Measurements from ENCODE around the gene PANX3.

DNA sequence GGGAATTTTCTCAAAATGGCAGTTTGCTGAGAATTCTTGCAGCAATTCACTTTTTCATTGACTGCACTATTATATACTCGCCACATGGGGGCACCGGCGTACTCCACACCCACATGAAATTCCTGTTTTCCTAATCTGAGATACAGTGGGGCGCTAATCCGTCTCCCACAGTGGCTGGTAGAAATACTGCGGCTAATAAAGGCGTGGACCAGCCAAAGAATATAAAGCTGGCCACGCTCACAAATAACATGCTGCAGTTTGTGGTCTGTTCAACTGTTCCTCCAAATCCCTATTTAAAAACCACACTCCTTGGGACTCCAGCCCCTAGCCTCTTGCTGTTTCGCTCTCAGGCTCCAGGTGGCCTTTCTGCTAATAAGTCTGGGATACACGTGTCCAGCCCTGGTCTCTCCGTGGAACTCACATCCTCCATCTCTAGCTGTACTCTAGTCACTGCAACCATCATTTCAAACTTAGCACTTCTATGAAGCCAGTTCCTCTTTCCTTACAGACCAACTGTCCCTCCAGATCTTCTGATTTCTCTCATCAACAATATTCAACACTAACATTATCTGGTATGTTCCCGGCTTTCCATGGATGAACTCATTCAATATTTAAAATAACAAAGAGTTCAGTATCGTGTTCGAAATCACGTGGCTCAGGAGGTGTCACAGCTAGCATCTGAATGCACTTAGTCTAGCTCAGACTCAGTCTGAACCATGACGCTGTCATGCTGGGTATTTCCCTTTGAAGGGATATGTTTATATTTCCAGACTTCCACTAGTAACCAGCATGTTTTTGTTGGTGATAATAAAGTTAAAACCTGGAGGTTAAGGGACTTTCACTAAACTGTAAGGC is 33.4 kb downstream of the PANX3 start:
- TF ChIP-seq EZH2 (IDR thresholded peaks at IDR 0.05; ENCODE audit: borderline replicate concordance, insufficient read depth, low read length, poor library complexity, severe bottlenecking) (no peak), SMC3 (conservative IDR thresholded peaks at IDR 0.05; ENCODE audit: poor library complexity) (peak; percentile 97), RAD21 (conservative IDR thresholded peaks at IDR 0.05) (peak; percentile 95), REST (IDR thresholded peaks at IDR 0.05; ENCODE audit: borderline replicate concordance) (peak; percentile 63), TAF1 (IDR thresholded peaks at IDR 0.05; ENCODE audit: low read depth) (no peak), EP300 (conservative IDR thresholded peaks at IDR 0.05; ENCODE audit: poor library complexity, severe bottlenecking) (no peak), POLR2AphosphoS5 (IDR thresholded peaks at IDR 0.05) (no peak)
- TF ChIP-seq, protein P1, sequence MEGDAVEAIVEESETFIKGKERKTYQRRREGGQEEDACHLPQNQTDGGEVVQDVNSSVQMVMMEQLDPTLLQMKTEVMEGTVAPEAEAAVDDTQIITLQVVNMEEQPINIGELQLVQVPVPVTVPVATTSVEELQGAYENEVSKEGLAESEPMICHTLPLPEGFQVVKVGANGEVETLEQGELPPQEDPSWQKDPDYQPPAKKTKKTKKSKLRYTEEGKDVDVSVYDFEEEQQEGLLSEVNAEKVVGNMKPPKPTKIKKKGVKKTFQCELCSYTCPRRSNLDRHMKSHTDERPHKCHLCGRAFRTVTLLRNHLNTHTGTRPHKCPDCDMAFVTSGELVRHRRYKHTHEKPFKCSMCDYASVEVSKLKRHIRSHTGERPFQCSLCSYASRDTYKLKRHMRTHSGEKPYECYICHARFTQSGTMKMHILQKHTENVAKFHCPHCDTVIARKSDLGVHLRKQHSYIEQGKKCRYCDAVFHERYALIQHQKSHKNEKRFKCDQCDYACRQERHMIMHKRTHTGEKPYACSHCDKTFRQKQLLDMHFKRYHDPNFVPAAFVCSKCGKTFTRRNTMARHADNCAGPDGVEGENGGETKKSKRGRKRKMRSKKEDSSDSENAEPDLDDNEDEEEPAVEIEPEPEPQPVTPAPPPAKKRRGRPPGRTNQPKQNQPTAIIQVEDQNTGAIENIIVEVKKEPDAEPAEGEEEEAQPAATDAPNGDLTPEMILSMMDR (IDR thresholded peaks at IDR 0.05; ENCODE audit: poor library complexity, severe bottlenecking) = peak; percentile 97

Data from neural cell (in vitro differentiated cells).